GM23248 (cell line): Measurements from ENCODE around the gene BCL2.

Experiments used
- EZH2 ChIP-seq: fragments of 200-600 bp; sonication (generic); IDR thresholded peaks from 2 replicates; pipeline ENCODE4 v1.6.1; 2018; ENCODE audit warnings: antibody characterized with exemption, mild to moderate bottlenecking; ENCODE audit not compliant: insufficient read depth, poor library complexity, severe bottlenecking
- EZH2phosphoT487 ChIP-seq: fragments of 200-600 bp; sonication (generic); IDR thresholded peaks from 2 replicates; pipeline ENCODE4 v1.6.1; 2018; ENCODE audit warnings: antibody characterized with exemption, moderate library complexity, mild to moderate bottlenecking, low read depth; ENCODE audit not compliant: insufficient read depth

GRCh38 chr18:63078471-63078870 is 241.1 kb downstream of the BCL2 start:
- TF ChIP-seq EZH2: no peak
- no peak for TF ChIP-seq EZH2phosphoT487
